NOMO-1 (cell line): Measurements from ENCODE around the gene RIT2.
"Not testable (repeated sequence)": the region's sequence is repeated elsewhere in the genome, so short reads cannot be mapped to it uniquely, and the experiment has no call there.

Source experiments
- DNase-seq, 2 experiments: peaks; one replicate each; lab custom pipeline; 2025; ENCODE audit not compliant: unreplicated experiment in 2 of 2; lab: John Stamatoyannopoulos, UW

The RIT2 gene

DNA sequence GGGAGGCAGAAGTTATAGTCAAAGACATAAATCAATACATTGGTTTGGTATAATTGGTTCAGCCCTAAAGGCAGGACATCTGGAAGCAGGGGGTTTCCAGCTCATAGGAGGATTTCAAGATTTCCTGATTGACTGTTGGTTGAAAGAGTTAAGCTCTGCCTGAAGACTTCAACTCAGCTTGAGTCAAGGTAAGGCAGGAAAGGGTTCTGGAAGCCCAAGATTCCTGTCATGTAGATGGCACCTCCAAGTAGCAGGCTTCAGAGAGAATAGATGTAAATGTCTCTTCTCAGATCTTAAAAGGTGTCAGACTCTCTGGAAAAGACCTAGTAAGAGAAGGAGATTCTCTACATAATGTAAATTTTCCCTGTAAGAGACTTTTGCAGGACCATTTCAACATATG, 335.3 kb downstream of the RIT2 start:
- DNase-seq, result no peak

GRCh38 chr18:42778445-42779042, 336.9 kb downstream of the RIT2 start:
- DNase-seq, result no peak

- DNase-seq, result no peak
Measured at GRCh38 chr18:42778024-42778423, 337.5 kb downstream of the RIT2 start.

DNA sequence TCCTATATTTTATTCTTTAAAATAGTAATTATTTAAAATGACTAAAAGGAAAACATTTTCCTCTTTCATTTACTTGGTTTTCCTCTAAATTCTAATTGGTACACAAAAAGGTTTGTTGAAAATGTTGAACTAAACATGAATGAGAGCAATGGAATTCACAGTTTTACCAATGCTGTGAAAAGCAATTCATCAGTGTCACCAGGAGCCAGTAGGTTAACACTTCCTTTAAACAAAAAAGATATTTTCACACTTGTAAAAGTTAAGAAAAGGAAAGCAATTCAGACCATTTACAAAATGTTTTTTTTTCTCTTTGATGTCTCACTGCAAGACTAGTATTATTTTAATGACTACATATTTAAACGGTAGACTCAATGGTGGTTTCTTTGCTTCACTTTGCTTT, 341.6 kb downstream of the RIT2 start:
- DNase-seq, result no peak

- DNase-seq, result no peak
Measured at GRCh38 chr18:42771936-42772335, 343.5 kb downstream of the RIT2 start.

GRCh38 chr18:42765302-42765701, 350.2 kb downstream of the RIT2 start:
- DNase-seq, result no peak

DNA sequence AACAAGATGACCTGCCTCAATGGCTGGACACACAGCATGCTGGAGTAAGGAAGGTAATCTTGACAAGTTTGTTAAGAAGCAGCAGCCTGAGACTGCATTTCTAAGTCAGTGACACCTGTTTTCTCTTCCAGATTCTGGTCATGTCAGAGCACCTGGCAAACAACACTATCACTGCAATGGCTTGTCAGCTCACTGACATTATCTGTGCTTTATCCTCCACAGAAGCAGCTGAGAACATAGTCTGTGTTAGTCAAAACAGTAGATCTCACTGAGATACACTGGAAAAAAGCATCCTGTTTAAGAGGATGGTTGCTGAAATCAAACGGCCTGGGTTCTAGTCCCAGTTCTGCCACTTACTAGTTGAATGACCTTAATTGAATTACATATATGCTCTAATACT, 355.2 kb downstream of the RIT2 start:
- no peak for DNase-seq

DNA sequence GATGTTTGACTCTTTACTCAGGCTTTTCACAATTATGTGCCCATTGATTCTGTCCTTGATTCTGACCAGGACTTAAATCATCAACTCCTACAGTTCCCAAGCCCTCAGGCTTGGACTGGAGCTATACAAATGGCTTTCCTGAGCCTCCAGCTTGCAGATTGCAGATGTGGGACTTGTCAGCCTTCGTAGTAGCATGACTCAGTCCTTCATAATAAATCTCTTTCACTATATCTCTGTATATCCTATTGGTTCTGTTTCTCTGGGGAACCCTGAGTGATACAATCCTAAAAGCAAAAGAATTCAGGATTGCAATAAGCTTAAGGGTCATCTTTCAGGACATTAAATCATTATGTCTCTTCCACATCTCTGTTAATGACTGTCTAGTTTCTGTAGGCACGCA, 356.6 kb downstream of the RIT2 start:
- DNase-seq, result no peak

- no peak for DNase-seq
Measured at GRCh38 chr18:42756214-42756613, 359.3 kb downstream of the RIT2 start.

DNA sequence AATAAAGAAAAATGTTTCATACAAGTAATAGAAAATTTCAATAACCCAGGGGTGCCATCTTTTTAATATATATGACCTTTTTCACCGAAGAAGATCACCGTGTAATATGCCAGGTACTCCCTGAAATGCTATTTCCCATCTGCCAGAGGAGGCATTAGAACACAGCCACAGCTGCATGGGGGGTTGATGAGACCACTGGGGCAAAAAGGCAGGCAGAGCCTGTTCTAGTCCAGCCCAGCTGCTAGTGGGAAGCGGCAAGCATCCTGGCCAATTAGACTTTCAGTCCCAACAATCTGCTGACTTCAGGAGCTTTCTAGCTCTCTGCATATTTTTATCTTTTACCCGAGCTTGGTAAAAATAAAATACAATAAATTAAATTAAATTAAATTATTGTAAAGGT, 362.6 kb downstream of the RIT2 start:
- DNase-seq, result no peak

GRCh38 chr18:42746794-42747193, 368.7 kb downstream of the RIT2 start:
- no peak for DNase-seq

DNA sequence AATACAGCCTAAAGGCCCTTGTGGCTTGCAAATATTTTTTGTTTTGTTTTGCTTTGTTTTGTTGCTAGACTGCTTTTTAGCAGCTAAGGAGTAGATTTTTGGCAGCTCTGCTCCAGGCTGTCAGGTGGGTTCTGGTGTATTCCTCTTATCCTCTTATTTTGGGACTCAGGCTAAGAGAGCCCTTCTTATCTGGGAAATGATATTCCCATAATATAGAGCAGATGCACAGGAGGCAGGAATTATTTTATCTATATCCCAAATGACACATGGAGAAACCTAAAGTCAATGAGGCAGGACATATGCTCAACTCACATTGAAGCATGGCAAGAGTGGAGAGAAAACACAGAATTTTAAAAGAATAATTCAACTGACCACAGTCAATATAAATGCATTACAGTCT, 369.6 kb downstream of the RIT2 start:
- DNase-seq, result no peak

GRCh38 chr18:42745171-42745570, 370.3 kb downstream of the RIT2 start:
- DNase-seq, result no peak

GRCh38 chr18:42743373-42744138, 371.9 kb downstream of the RIT2 start:
- DNase-seq, result no peak

GRCh38 chr18:42742969-42743368, 372.5 kb downstream of the RIT2 start:
- DNase-seq, result no peak

DNA sequence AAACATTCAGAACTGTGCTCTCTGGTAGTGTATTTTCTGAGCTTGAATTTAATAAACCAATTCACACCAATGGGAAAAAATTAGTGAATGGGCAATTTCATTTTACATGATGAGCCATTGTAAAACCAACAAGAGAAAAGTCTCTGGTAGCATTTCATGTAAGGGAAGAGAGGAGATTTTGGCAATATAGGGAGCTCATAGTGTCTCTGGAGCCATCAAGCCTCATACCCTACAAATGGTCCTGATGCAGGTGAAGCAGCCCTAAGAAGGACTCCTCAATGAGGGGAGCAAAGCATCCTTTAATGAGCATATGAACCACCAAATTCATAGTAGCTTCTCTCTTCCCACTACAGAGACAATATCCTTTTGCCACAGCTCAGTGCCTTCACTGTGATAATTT, 373.0 kb downstream of the RIT2 start:
- no peak for DNase-seq

DNA sequence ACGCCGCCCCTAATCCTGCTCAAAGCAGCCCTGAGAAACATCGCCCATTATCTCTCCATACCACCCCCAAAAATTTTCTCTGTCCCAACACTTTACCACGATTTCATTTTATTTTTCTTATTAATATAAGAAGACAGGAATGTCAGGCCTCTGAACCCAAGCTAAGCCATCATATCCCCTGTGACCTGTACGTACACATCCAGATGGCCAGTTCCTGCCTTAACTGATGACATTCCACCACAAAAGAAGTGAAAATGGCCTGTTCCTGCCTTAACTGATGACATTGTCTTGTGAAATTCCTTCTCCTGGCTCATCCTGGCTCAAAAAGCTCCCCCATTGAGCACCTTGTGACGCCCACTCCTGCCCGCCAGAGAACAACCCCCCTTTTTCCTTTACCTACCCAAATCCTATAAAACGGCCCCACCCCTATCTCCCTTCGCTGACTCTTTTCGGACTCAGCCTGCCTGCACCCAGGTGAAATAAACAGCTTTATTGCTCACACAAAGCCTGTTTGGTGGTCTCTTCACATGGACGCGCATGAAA, 373.6 kb downstream of the RIT2 start:
- not testable (repeated sequence) for DNase-seq

DNA sequence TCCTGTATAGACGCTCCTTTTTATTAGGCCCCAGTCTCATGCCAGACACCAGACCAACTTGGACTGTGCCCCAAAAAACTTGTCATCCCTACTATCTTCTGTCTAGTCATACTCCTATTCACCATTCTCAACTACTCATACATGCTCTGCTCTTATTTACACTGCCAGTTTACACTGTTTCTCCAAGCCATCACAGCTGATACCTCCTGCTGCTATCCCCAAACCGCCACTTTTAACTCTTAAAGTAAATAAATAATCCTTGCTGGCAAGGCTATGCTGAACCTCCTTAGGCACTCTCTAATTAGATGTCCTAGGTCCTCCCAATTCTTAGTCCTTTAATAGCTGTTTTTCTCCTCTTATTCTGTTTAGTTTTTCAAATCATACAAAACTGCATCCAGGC, 374.2 kb downstream of the RIT2 start:
- not testable (repeated sequence) for DNase-seq

DNA sequence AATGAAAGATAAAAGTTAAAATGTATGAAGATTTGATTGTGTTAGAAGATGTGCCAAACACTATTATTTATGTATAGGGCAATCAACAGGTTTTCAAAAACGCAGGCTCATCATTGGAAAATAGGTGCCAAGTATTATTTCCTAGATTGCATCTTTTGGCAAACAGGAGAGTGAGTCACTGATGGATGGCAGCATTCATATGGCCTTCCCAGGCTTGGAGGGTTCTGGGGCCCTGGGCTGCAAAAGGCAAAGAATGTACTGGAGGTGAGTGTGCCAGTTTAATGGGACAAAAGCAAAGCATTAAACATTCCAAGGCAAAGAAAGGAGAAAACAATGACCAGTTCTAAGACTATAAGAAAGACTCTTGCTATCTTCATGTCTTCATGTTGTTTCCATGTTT, 379.4 kb downstream of the RIT2 start:
- DNase-seq, result no peak

- DNase-seq, result no peak
Measured at GRCh38 chr18:42734520-42734919, 381.0 kb downstream of the RIT2 start.

- no peak for DNase-seq
Measured at GRCh38 chr18:42730272-42730671, 385.2 kb downstream of the RIT2 start.

DNA sequence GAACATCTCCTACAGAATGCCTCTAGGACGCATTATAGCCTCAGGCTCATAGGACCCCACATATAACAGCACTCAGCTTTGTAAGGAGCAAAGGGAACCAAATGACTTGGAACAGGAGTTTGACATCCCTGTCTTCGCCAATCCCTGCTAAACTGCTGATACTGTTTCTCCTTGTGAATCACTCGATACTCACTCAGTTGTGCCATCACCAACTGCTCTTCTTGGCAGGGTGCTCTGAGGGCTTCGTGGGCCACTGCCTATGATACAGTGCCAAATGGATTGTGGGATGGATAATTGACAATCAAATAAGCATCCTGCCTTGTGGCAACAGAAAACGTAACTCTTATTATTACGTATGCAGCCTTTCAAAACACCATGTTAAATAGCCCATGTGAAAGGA, 396.3 kb downstream of the RIT2 start:
- DNase-seq, result no peak
